Right hindlimb (tissue), 1 donor: ENCODE data around the gene IL26.
"Not testable (repeated sequence)": the region's sequence is repeated elsewhere in the genome, so short reads cannot be mapped to it uniquely, and the experiment has no call there.

Experiments used
- DNase-seq: peaks from one replicate; pipeline ENCODE4 v3.0.0-alpha.2; 2018

IL26 gene

GRCh38 chr12:68190301-68190700 is 35.3 kb downstream of the IL26 start:
- no peak for DNase-seq

GRCh38 chr12:68189821-68190242 is 35.8 kb downstream of the IL26 start:
- no peak for DNase-seq

GRCh38 chr12:68185598-68185997 is 40.0 kb downstream of the IL26 start:
- DNase-seq: no peak

- DNase-seq: no peak
These were observed 44.5 kb downstream of the IL26 start for GRCh38 chr12:68180792-68181744.

GRCh38 chr12:68178774-68179439 is 46.7 kb downstream of the IL26 start:
- DNase-seq: no peak

- DNase-seq: no peak
These were observed 47.4 kb downstream of the IL26 start for GRCh38 chr12:68178184-68178583.

- DNase-seq: no peak
These were observed 48.0 kb downstream of the IL26 start for GRCh38 chr12:68177562-68177961.

- no peak for DNase-seq
These were observed 49.4 kb downstream of the IL26 start for GRCh38 chr12:68176257-68176656.

GRCh38 chr12:68175557-68176061 is 50.0 kb downstream of the IL26 start:
- peak; percentile 27 for DNase-seq

- DNase-seq: not testable (repeated sequence)
These were observed 50.8 kb downstream of the IL26 start for GRCh38 chr12:68174761-68175160.

GRCh38 chr12:68173792-68174191 is 51.8 kb downstream of the IL26 start:
- no peak for DNase-seq

- no peak for DNase-seq
These were observed 54.9 kb downstream of the IL26 start for GRCh38 chr12:68170726-68171125.

- DNase-seq: no peak
These were observed 56.3 kb downstream of the IL26 start for GRCh38 chr12:68169213-68169889.

GRCh38 chr12:68166317-68166831 is 59.2 kb downstream of the IL26 start:
- DNase-seq: no peak

GRCh38 chr12:68163560-68164081 is 62.0 kb downstream of the IL26 start:
- no peak for DNase-seq

- no peak for DNase-seq
These were observed 63.2 kb downstream of the IL26 start for GRCh38 chr12:68162374-68162773.

- no peak for DNase-seq
These were observed 65.8 kb downstream of the IL26 start, which contains the start of gene IFNG for GRCh38 chr12:68159681-68160304. Gene IFNG (minus strand): TSS chr12:68159740. CDS start chr12:68159615, 125 bp downstream.

GRCh38 chr12:68158432-68158831 is 67.2 kb downstream of the IL26 start:
- no peak for DNase-seq

GRCh38 chr12:68157380-68157779 is 68.2 kb downstream of the IL26 start:
- no peak for DNase-seq

GRCh38 chr12:68156636-68157035 is 69.0 kb downstream of the IL26 start:
- no peak for DNase-seq

- no peak for DNase-seq
These were observed 70.8 kb downstream of the IL26 start for GRCh38 chr12:68154779-68155178.
